ENCODE measurements around the gene SAPCD1.

DNA sequence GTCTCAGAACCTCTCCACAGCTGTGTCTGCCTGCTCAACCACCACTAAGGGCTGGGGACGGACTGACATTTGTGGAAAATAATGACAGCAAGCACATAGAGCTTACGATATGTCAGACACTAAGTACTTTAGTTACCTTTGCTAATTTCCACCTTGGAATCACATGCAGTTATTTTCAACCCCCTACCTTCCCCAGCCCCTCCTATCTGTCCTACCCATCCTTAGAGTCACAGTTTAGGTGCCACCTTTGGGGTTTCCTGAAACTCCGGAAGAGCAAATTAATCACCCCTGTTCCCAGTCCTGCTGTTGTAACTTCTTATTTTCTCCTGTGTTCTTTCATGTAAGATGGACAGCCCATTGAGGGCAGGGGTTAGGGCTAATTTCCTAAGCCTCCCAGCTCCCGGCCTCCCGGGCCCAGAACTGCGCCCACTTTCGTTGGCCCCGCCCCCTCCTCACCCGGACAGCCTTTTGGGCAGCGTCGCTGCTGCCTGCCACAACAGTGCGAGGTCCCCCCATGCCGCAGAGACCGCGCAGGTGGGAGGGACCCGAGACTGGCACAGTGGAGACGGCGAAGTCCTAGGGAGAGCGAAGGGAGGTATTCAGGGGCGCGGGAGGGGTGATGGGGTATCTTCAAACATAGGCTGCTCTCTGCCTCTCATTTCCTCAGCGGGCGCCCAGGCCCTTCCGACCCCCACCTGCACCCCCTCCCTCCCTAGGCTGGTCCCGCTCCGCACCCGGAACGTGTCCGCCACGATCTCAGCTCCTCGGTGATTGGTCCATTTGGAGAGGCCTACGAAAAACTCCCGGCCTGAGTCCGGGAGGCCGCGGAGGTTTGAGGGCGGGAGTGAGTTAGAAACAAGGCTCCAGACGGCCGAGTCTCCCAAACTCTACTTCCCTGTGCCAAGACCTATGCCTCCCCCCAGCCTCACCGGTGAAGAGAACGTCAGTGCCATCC is 34.5 kb upstream of the SAPCD1 start:
- TF ChIP-seq, protein P1, sequence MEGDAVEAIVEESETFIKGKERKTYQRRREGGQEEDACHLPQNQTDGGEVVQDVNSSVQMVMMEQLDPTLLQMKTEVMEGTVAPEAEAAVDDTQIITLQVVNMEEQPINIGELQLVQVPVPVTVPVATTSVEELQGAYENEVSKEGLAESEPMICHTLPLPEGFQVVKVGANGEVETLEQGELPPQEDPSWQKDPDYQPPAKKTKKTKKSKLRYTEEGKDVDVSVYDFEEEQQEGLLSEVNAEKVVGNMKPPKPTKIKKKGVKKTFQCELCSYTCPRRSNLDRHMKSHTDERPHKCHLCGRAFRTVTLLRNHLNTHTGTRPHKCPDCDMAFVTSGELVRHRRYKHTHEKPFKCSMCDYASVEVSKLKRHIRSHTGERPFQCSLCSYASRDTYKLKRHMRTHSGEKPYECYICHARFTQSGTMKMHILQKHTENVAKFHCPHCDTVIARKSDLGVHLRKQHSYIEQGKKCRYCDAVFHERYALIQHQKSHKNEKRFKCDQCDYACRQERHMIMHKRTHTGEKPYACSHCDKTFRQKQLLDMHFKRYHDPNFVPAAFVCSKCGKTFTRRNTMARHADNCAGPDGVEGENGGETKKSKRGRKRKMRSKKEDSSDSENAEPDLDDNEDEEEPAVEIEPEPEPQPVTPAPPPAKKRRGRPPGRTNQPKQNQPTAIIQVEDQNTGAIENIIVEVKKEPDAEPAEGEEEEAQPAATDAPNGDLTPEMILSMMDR (IDR thresholded peaks at IDR 0.05): no peak
- TF ChIP-seq ZFX (IDR thresholded peaks at IDR 0.05; ENCODE audit: borderline replicate concordance): no peak

Measured in 22Rv1 (cell line).